Rectal smooth muscle tissue (tissue), 1 donor: ENCODE measurements around the gene CUTA.
A peak's percentile ranks its signal among the peaks of the same experiment; 100 is the strongest.
"Not testable (repeated sequence)": the region's sequence is repeated elsewhere in the genome, so short reads cannot be mapped to it uniquely, and the experiment has no call there.

Source experiments
- H3K27ac ChIP-seq: one replicate; pipeline ENCODE4 v1.7.0; 2013; ENCODE audit warnings: low read depth, low read length, inconsistent platforms
- H3K27me3 ChIP-seq: one replicate; pipeline ENCODE4 v1.7.0; 2013; ENCODE audit warnings: low read length; ENCODE audit not compliant: control insufficient read depth, insufficient read depth
- H3K36me3 ChIP-seq: one replicate; pipeline ENCODE4 v1.7.0; 2013; ENCODE audit warnings: low read length; ENCODE audit not compliant: control insufficient read depth, insufficient read depth
- H3K4me1 ChIP-seq: one replicate; pipeline ENCODE4 v1.7.0; 2013; ENCODE audit warnings: low read length; ENCODE audit not compliant: control insufficient read depth, insufficient read depth
- H3K4me3 ChIP-seq: one replicate; pipeline ENCODE4 v1.7.0; 2013; ENCODE audit warnings: low read length
- H3K9ac ChIP-seq: one replicate; pipeline ENCODE4 v1.7.0; 2013; ENCODE audit warnings: low read length

Gene CUTA

GRCh38 chr6:33399881-33400280 lies 18.0 kb downstream of the CUTA start:
- H3K27me3 ChIP-seq, H3K4me3 ChIP-seq, H3K4me1 ChIP-seq, H3K36me3 ChIP-seq, H3K9ac ChIP-seq, H3K27ac ChIP-seq: not testable (repeated sequence)

- not testable (repeated sequence) for H3K27ac ChIP-seq, H3K27me3 ChIP-seq, H3K4me1 ChIP-seq, H3K4me3 ChIP-seq, H3K36me3 ChIP-seq, H3K9ac ChIP-seq
Measured at GRCh38 chr6:33398601-33399000, 19.3 kb downstream of the CUTA start.

- Histone ChIP-seq H3K9ac (no peak overlapping the region), H3K36me3 (no peaks in the 10 kb centered on the region), H3K4me1 (no peaks in the 10 kb centered on the region)
Measured at GRCh38 chr6:33397541-33397940, 20.4 kb downstream of the CUTA start.

GRCh38 chr6:33392979-33393378 lies 24.9 kb downstream of the CUTA start:
- Histone ChIP-seq H3K4me3 (no peak overlapping the region), H3K27me3 (no peaks in the 10 kb centered on the region), H3K36me3 (no peaks in the 10 kb centered on the region), H3K4me1 (peaks cover 9% of the 10 kb centered on the region), H3K9ac (no peak overlapping the region), H3K27ac (no peak overlapping the region)

More at GRCh38 chr6:33397541-33397940, 20.4 kb downstream of the CUTA start:
- Histone ChIP-seq H3K27me3 (no peaks in the 10 kb centered on the region), H3K4me3 (no peak overlapping the region), H3K27ac (no peak overlapping the region)

- Histone ChIP-seq H3K27ac (no peak overlapping the region), H3K36me3 (no peaks in the 10 kb centered on the region), H3K9ac (no peak overlapping the region), H3K27me3 (no peaks in the 10 kb centered on the region), H3K4me1 (peaks cover 9% of the 10 kb centered on the region), H3K4me3 (peak overlapping the region; percentile 86)
Measured at GRCh38 chr6:33392595-33392948, 25.3 kb downstream of the CUTA start.

GRCh38 chr6:33391922-33392594 lies 25.8 kb downstream of the CUTA start:
- Histone ChIP-seq H3K4me1 (peaks cover 9% of the 10 kb centered on the region), H3K27me3 (no peaks in the 10 kb centered on the region), H3K9ac (peak overlapping the region; percentile 21), H3K4me3 (peak overlapping the region; percentile 86), H3K27ac (peak overlapping the region; percentile 93), H3K36me3 (no peaks in the 10 kb centered on the region)

GRCh38 chr6:33391278-33391921 lies 26.5 kb downstream of the CUTA start, which contains the start of gene KIFC1:
Gene KIFC1 (plus strand): TSS chr6:33391823. CDS start chr6:33391986, 163 bp downstream.
- Histone ChIP-seq H3K27me3 (no peaks in the 10 kb centered on the region), H3K27ac (peak within 1 kb of the TSS; percentile 93), H3K4me3 (peak within 1 kb of the TSS; percentile 86), H3K9ac (peak within 1 kb of the TSS; percentile 21), H3K36me3 (no peaks in the 10 kb centered on the region), H3K4me1 (peaks cover 9% of the 10 kb centered on the region)

GRCh38 chr6:33390767-33391277 lies 27.1 kb downstream of the CUTA start:
- peak overlapping the region; percentile 34 for H3K4me3 ChIP-seq
- H3K27ac ChIP-seq: peak overlapping the region; percentile 93
- H3K4me1 ChIP-seq: peaks cover 9% of the 10 kb centered on the region

GRCh38 chr6:33390173-33390572 lies 27.7 kb downstream of the CUTA start:
- no peak overlapping the region for H3K27ac ChIP-seq
- no peak overlapping the region for H3K4me3 ChIP-seq
- no peaks in the 10 kb centered on the region for H3K36me3 ChIP-seq
- H3K4me1 ChIP-seq: peaks cover 9% of the 10 kb centered on the region
- no peaks in the 10 kb centered on the region for H3K27me3 ChIP-seq
- no peak overlapping the region for H3K9ac ChIP-seq

More at GRCh38 chr6:33390767-33391277, 27.1 kb downstream of the CUTA start:
- Histone ChIP-seq H3K9ac (no peak overlapping the region), H3K36me3 (no peaks in the 10 kb centered on the region), H3K27me3 (no peaks in the 10 kb centered on the region)

GRCh38 chr6:33384581-33385020 lies 33.3 kb downstream of the CUTA start:
- Histone ChIP-seq H3K27ac (no peak overlapping the region), H3K9ac (no peak overlapping the region), H3K36me3 (no peaks in the 10 kb centered on the region), H3K27me3 (no peaks in the 10 kb centered on the region), H3K4me3 (no peak overlapping the region), H3K4me1 (peaks cover 3% of the 10 kb centered on the region)

GRCh38 chr6:33383427-33384185 lies 34.3 kb downstream of the CUTA start:
- Histone ChIP-seq H3K27ac (no peak overlapping the region), H3K36me3 (no peaks in the 10 kb centered on the region), H3K4me3 (no peak overlapping the region), H3K9ac (no peak overlapping the region), H3K4me1 (peaks cover 3% of the 10 kb centered on the region), H3K27me3 (no peaks in the 10 kb centered on the region)

GRCh38 chr6:33380272-33380981 lies 37.5 kb downstream of the CUTA start:
- Histone ChIP-seq H3K4me1 (peaks cover 3% of the 10 kb centered on the region), H3K36me3 (no peaks in the 10 kb centered on the region), H3K9ac (no peak overlapping the region), H3K27me3 (no peaks in the 10 kb centered on the region), H3K27ac (no peak overlapping the region), H3K4me3 (no peak overlapping the region)
